AML-193 (cell line): ENCODE results near the gene PON2.
"Not testable (repeated sequence)": the region's sequence is repeated elsewhere in the genome, so short reads cannot be mapped to it uniquely, and the experiment has no call there.

Experiments
- DNase-seq, 2 experiments: peaks; one replicate each; lab custom pipeline; 2025; lab: John Stamatoyannopoulos, UW

PON2 gene

DNA sequence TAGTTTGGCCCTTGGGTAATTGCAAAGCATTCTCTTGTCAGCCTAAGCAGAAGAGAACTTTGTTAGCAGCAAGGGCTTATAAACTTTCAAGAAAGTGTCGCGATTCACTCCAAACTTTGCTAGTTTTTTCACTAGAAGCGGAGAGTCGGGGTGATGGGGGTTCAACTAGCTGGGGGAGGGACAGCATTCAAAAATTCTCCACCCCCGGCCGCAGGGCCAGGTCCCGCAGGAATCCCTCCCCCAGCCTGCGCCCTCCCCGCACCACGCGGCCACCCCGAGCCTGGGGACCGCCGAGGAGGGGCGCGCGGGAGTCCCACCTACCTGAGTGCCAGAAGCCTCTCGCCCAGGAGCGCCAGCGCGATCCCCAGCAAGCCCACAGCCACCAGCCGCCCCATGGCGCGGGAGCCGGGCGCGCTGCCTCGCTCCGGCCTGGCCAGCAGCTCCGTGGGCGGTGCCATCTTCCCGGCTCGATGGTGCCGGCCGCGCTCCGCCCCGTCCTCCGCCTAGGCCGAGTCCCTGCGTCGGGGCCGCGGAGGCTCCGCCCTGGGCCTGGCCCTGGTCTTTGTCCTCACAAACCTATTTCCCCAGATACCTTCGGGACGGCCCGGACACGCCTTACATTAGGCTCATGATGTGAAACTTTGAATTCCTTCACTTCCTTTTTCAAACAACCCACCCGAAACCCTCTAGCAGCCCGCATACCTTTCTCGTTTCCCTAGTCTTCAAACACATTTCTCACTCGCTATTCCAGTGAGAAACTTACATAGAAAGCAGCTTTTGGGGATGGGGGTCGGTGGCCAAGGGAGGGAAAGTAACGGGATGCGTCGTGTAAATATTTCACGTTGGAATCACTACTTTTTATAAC lies at the start of gene PON2:
Gene PON2, minus strand, starts transcription at position 472 of the 865 bp plus-strand sequence. Its CDS starts 77 bp downstream, at position 395.
- DNase-seq = no peak

- DNase-seq = no peak
Observed at GRCh38 chr7:95482424-95482823, 47.6 kb upstream of the PON2 start.

DNA sequence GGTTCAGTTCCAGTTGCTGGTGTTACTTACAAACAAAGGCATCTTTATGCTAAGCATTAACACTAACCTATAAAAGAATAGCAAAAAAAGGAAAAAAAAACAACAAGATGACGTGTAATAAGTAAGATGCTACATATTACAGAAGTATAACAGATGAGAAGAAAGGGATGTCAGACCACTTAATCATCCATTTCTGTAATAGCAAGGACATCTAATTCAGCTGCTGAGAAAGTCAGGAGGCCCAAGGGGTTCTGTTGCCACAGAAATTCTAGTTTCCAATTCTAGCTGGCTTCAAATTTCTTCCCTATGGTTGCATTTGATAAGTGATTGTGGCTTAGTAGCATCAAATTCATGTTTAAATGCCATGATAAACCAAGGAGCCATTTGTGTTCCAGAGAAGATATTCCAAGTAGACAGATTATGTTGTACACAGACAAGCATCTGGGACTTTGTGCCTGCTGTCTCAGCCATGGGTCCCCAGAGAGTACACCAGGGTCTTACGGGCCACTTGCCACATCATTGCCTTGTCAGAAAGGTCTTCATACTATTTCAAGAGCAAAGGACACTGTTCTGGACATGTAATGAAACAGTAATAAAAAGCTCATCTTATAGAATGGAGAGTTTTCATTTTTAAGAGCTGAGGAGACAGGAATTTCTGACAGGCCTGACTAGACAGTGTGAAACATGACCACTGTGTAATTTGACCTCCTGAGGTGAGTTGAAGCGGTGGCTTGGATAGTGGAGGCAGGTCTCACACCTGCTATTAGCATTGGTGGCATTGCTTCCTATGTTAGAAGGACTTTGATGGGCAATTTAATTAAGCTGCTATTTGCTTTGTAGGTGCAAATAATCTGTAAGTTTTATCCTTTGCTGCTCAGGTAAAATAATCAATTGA lies 46.7 kb upstream of the PON2 start:
- DNase-seq = no peak

GRCh38 chr7:95479992-95480624 lies 45.3 kb upstream of the PON2 start:
- DNase-seq = no peak

- no peak for DNase-seq
Observed at GRCh38 chr7:95478272-95479037, 43.6 kb upstream of the PON2 start.

DNA sequence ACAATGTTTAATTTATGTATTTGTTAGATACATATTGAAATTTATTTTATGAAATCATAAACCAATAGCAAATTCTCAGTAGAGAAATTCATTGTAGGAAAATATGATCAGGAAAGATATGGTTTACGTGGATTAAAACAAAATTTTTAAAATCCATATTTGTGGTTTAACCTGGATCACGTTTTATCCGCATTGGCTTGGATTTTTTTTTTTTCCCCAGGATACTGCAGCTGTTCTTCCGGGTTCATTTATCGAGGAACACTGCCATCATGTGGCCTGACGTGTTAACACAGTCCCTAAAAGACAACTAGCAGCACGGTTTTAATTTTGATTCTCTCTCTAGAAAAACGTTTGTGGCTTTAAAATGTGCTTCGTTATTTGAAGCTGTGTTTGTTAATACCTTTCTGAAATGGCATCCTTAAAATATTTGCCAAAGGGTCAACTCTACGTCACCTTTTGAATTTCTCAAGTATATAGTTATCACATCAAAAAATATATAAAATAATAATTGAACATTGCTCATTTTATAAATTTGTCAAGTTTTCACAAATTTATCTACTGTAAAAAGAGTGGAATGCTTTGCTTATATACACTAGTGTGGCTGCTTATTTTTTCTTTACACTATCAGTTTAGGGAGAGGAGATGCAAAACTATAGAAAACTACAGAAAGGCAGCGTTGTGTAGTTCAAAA lies 42.2 kb upstream of the PON2 start:
- DNase-seq = peak; percentile 64 to 79

DNA sequence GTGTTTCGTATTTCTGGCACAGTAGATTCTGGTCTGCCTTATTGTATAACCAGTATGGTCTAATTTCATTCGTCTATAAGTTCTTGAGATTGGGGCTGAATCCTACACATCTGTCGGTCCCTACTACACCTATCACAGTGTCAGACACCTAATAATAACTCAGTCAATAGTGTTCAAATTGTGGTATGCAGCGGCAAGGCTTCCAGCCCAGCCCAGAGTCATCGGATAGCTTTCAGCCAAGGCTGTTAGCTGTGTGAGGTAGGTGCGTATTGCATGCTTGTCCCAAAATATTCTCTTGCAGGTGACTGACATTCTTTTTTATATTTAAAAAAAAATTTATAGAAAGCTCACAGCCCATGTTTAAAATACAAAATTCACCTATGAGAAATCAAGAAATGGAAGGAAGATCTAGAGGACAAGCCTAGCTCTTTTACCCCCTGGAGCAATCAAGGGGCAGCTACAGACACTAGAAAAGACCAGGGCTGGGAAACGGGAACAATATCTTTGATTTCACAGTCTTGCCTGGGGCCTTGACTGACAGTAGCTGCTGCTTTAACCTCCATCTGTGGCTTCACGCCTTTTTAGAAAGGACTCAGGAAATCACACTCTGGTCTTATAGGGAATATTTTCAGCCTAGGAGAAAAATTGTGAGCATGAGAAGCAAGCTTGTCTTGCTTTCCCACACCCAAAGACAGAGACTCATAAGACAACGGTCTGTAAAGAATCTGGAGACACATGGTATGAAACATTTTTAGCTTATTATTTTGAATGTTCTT lies 41.4 kb upstream of the PON2 start:
- DNase-seq = no peak

DNA sequence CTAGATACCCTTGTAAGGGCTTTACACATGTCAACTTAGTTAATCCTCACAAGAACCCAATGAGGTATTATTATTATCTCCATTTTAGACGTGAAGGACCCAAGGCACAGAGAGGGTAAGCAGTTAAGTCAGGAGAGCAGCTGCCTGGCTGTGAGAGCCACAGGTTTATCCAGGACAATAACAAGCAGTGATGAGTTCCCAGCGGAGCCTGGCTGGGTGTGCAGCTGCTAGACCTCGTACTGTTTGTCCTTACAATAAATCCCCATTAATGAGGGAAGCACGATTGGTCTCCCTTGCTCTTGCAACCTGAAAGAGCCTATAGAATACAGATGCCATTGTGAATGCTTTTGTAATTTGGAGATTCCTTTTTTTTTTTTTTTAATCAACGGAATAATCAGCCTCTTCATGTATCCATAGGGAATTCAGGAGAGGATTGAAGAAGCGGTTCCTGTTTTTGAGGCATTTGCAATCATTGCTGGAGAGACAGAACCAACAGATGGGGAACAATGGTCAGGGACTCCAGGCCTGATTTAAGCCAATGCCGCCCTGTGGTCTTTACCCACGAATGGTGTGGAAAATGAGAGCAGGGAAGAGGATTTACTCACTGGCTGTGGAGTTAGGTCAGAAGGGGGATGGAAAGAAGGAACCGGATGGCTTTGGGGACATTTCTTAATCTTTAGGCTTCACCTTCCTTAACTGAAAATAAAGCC lies 38.6 kb upstream of the PON2 start:
- no peak for DNase-seq

GRCh38 chr7:95472581-95473161 lies 37.8 kb upstream of the PON2 start:
- no peak for DNase-seq

- DNase-seq = no peak
Observed at GRCh38 chr7:95471071-95471470, 36.2 kb upstream of the PON2 start.

DNA sequence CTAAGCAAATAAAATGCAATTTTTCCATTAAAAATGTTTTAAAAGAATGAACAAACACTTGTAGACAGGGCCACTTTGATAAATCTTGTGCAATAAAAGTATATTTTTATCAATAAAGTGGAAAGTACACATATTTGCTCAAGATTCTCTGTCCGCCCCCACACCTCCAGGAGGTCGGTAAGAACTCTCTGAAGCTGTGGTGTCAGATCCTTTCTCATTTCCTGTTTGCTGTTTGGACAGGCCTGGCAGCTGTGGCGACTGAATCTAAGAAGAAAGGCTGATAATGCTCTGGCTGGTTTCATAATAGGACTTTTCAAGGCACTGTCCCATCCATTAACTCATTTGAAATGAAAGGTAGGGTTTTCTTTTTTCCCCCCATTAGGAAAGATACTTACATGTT lies 35.6 kb upstream of the PON2 start:
- no peak for DNase-seq

- no peak for DNase-seq
Observed at GRCh38 chr7:95469848-95470247, 35.0 kb upstream of the PON2 start.

DNA sequence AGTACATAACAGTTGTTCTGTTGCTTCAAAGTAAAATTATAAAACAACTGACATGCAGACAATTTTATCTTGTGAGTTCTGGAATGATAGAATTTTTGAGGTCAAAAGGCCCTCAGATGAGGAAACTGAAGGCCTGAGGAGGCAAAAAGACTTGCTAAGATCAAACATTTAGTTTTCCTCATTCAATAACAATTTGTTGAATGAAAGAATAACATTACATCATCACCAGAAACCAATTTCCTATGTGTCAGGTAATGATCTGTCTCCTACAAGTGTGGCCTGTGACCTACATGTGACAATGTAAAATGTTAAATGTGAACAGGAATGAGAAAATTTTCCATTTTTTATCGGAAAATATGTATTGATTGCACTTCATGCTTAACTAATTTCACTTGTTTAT lies 34.4 kb upstream of the PON2 start:
- no peak for DNase-seq

GRCh38 chr7:95467912-95468607 lies 33.2 kb upstream of the PON2 start:
- no peak for DNase-seq

DNA sequence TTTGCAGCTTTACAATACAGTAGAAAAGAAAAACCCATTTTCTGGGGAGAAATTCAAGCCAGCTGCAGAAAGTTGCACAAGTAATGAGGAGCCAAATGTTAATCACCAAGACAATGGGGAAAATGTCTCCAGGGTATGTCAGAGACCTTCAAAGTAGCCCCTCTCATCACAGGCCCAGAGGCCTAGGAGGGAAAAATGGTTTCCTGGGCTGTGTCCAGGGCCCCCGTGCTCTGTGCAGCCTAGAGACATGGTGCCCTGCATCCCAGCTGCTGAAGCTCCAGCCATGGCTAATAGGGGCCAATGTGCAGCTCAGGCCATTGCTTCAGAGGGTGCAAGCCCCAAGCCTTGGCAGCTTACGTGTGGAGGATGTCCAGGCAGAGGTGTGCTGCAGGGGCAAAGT lies 25.8 kb upstream of the PON2 start:
- not testable (repeated sequence) for DNase-seq

GRCh38 chr7:95457947-95458346 lies 23.1 kb upstream of the PON2 start:
- no peak for DNase-seq

DNA sequence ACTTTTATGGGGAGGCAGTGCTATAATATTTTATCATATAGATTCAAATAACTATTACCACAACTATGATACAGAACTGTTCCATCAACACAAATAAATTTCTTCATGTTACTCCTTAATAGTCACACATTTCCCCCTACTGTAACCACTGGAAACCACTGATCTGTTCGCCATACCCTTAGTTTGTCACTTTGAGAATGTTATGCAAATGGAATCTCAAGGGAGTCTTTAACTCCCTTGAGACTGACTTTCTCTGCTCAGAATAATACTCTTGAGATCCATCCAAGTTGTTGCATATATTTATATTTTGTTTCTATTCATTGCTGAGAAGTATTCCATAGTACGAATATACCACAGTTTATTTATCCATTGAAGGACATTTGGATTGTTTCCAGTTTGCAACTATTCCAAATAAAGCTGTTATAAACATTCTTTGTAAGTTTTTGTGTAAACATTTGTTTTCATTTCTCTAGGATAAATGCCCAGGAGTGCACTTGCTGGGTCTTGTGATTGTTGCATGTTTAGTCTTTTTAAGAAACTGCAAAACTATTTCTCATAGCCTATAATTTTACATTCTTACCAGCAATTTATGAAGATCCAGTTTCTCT lies 19.7 kb upstream of the PON2 start:
- no peak for DNase-seq

DNA sequence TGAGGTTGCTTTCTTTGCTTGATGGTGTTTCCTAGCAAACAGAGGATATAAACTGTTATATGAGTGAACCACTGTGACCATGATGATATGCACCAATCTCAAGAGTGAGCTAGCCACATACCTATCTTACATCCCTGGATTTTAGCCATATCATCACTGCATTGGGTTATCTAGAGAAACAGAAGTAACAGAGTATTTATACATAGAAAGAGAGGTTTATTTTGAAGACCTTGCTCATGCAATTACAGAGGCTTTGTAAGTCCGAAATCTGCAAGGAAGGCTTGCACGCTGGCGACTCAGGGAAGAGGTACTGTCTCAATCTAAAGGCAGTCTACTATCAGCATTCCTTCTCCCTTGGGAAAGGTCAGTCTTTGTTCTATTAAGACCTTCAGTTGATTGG lies 11.8 kb upstream of the PON2 start:
- no peak for DNase-seq
